Aorta (tissue), 5 donors: ENCODE measurements around the gene PPP3CA. TPM values are rescaled to one million over a fixed set of nuclear protein-coding genes. Genes with fewer than 3 reads are reported as not detected.

Experiments
- ATAC-seq: fragments of 200-7000 bp; cut with Tn5 transposase; one replicate; pipeline ENCODE4 v1.9.1; 2022; ENCODE audit warnings: moderate library complexity; ENCODE audit not compliant: low FRiP score
- DNase-seq, 2 donors: peaks; one replicate each; pipeline ENCODE4 v3.0.0-alpha.2; 2020
- H3K27ac ChIP-seq, 2 donors: one replicate each; pipeline ENCODE4 v1.5.1; 2013; ENCODE audit warnings: low read length in 2 of 2, mild to moderate bottlenecking in 2 of 2, moderate library complexity in 2 of 2, control low read depth in 1 of 2, inconsistent platforms in 1 of 2, low read depth in 1 of 2
- H3K27me3 ChIP-seq, 2 donors: one replicate each; pipeline ENCODE4 v1.6.1; 2013; ENCODE audit warnings: control low read depth in 1 of 2, low read length in 1 of 2, mild to moderate bottlenecking in 1 of 2, moderate library complexity in 1 of 2; ENCODE audit not compliant: insufficient read depth in 2 of 2, control insufficient read depth in 1 of 2
- H3K36me3 ChIP-seq, 2 donors: one replicate each; pipeline ENCODE4 v1.6.1; 2013; ENCODE audit warnings: control low read depth in 1 of 2, low read length in 1 of 2, mild to moderate bottlenecking in 1 of 2; ENCODE audit not compliant: insufficient read depth in 2 of 2, control insufficient read depth in 1 of 2
- H3K4me1 ChIP-seq, 2 donors: one replicate each; pipeline ENCODE4 v1.6.1; 2013; ENCODE audit warnings: low read length in 2 of 2, control low read depth in 1 of 2, mild to moderate bottlenecking in 1 of 2, moderate library complexity in 1 of 2; ENCODE audit not compliant: insufficient read depth in 2 of 2, control insufficient read depth in 1 of 2
- H3K4me3 ChIP-seq, 2 donors: one replicate each; pipeline ENCODE4 v1.5.1; 2013; ENCODE audit warnings: low read length in 2 of 2, control low read depth in 1 of 2, mild to moderate bottlenecking in 1 of 2
- H3K9me3 ChIP-seq: one replicate; pipeline ENCODE4 v1.6.1; 2013; ENCODE audit warnings: mild to moderate bottlenecking, low read length; ENCODE audit not compliant: control insufficient read depth
- WGBS, 2 donors: extraction: QIAGEN DNeasy Blood & Tissue Kit; methylation state at CpG; one replicate each; pipeline ENCODE4 v1.1.7; 2013; 5-methylcytosine and 5-hydroxymethylcytosine counted together
- intact Hi-C, 2 donors: fragments of 100-400 bp; cut with DNase I; formaldehyde crosslinking; loops; one replicate each; pipeline versions ENCODE4 v1.14.2 to v1.15.0; 2022
- polyA plus RNA-seq, 2 donors: library from polyadenylated mRNA; stranded (reverse); fragments of 200-250 nt; gene quantifications; one replicate each; pipeline ENCODE4 v1.2.3, GENCODE V29; 2013
- total RNA-seq, 2 donors: library from RNA; stranded (reverse); fragmentation: NEBNext Ultra II Directional; extraction: Animal tissue kit (Norgen Biotek cat#: 25700); gene quantifications; one replicate each; pipeline ENCODE4 v1.2.1, GENCODE V29; 2021
- donor health status: healthy with polysubstance abuse.
- donor health status: Bipolar disorder and iron deficiency.
- donor health status: DM: no; HTN: no; CAD: no.
- donor health status: DM: no; HTN: no; CAD: no.
- donor health status: DM: yes; HTN: yes; CAD: no.

The PPP3CA gene
- total and polyA plus RNA-seq, 4 donors = 6.8 to 56.4 (median 24.7) TPM

GRCh38 chr4:101032541-101032940, 314.8 kb downstream of the PPP3CA start:
- no peaks in the 10 kb centered on the region for H3K36me3 ChIP-seq
- peaks cover 0 to 2% of the 10 kb centered on the region in 2 donors for H3K4me1 ChIP-seq
- no peaks in the 10 kb centered on the region for H3K9me3 ChIP-seq
- no peak overlapping the region for H3K27ac ChIP-seq
- 83 to 90% methylated on average over 3 of the region's 3 CpGs for WGBS, 2 donors
- DNase-seq (no peak), ATAC-seq (no peak)
- intact Hi-C loops = no loop called here
- H3K27me3 ChIP-seq = no peaks in the 10 kb centered on the region
- H3K4me3 ChIP-seq = no peak overlapping the region

GRCh38 chr4:101031971-101032370, 315.4 kb downstream of the PPP3CA start:
- intact Hi-C loops = no loop called here
- ATAC-seq (no peak), DNase-seq (no peak)
- Histone ChIP-seq H3K27me3 (no peaks in the 10 kb centered on the region), H3K9me3 (no peaks in the 10 kb centered on the region), H3K36me3 (no peaks in the 10 kb centered on the region), H3K4me3 (no peak overlapping the region), H3K27ac (no peak overlapping the region), H3K4me1 (peaks cover 0 to 2% of the 10 kb centered on the region in 2 donors)
- WGBS, 2 donors = 62 to 69% methylated on average over 5 of the region's 5 CpGs

GRCh38 chr4:101028886-101029285, 318.4 kb downstream of the PPP3CA start:
- H3K27me3 ChIP-seq = no peaks in the 10 kb centered on the region
- DNase-seq (no peak), ATAC-seq (no peak)
- H3K4me3 ChIP-seq = no peak overlapping the region
- H3K9me3 ChIP-seq = no peaks in the 10 kb centered on the region
- H3K27ac ChIP-seq = no peak overlapping the region
- peaks cover 0 to 2% of the 10 kb centered on the region in 2 donors for H3K36me3 ChIP-seq
- intact Hi-C loops = no loop called here
- H3K4me1 ChIP-seq = no peaks in the 10 kb centered on the region

- intact Hi-C loops = no loop called here
These were observed 319.6 kb downstream of the PPP3CA start for GRCh38 chr4:101027721-101028120.

GRCh38 chr4:101025755-101026154, 321.6 kb downstream of the PPP3CA start:
- no peak overlapping the region for H3K4me3 ChIP-seq
- DNase-seq = no peak
- intact Hi-C loops = no loop called here
- H3K36me3 ChIP-seq = peaks cover 0 to 2% of the 10 kb centered on the region in 2 donors
- 93 to 95% methylated on average over 8 of the region's 8 CpGs for WGBS, 2 donors
- peaks cover 1 to 7% of the 10 kb centered on the region in 2 donors for H3K4me1 ChIP-seq
- H3K27ac ChIP-seq = no peak overlapping the region
- H3K9me3 ChIP-seq = no peaks in the 10 kb centered on the region
- ATAC-seq = no peak
- H3K27me3 ChIP-seq = no peaks in the 10 kb centered on the region

More at GRCh38 chr4:101027721-101028120, 319.6 kb downstream of the PPP3CA start:
- H3K4me1 ChIP-seq = peaks cover 0 to 3% of the 10 kb centered on the region in 2 donors
- no peak for DNase-seq
- H3K27ac ChIP-seq = no peak overlapping the region
- no peaks in the 10 kb centered on the region for H3K27me3 ChIP-seq
- H3K4me3 ChIP-seq = no peak overlapping the region
- peaks cover 0 to 2% of the 10 kb centered on the region in 2 donors for H3K36me3 ChIP-seq
- no peak for ATAC-seq
- no peaks in the 10 kb centered on the region for H3K9me3 ChIP-seq

GRCh38 chr4:101022151-101023024, 324.9 kb downstream of the PPP3CA start:
- ATAC-seq (peak; percentile 19), DNase-seq (no peak)
- no peaks in the 10 kb centered on the region for H3K27me3 ChIP-seq
- intact Hi-C loops = no loop called here
- H3K36me3 ChIP-seq = peaks cover 0 to 2% of the 10 kb centered on the region in 2 donors
- H3K4me3 ChIP-seq = no peak overlapping the region
- WGBS, 2 donors = 83% methylated on average over 8 of the region's 8 CpGs
- no peaks in the 10 kb centered on the region for H3K9me3 ChIP-seq
- H3K27ac ChIP-seq = peak overlapping the region in 1 of 2 donors; percentile 18
- peaks cover 1 to 7% of the 10 kb centered on the region in 2 donors for H3K4me1 ChIP-seq

- no peak overlapping the region for H3K4me3 ChIP-seq
- ATAC-seq (no peak), DNase-seq (no peak)
- no peaks in the 10 kb centered on the region for H3K27me3 ChIP-seq
- no peaks in the 10 kb centered on the region for H3K9me3 ChIP-seq
- peaks cover 0 to 2% of the 10 kb centered on the region in 2 donors for H3K36me3 ChIP-seq
- 60% methylated on average over 4 of the region's 4 CpGs for WGBS, 2 donors
- peaks cover 1 to 7% of the 10 kb centered on the region in 2 donors for H3K4me1 ChIP-seq
- H3K27ac ChIP-seq = no peak overlapping the region
- intact Hi-C loops = no loop called here
These were observed 326.4 kb downstream of the PPP3CA start for GRCh38 chr4:101020956-101021355.

GRCh38 chr4:101019941-101020401, 327.4 kb downstream of the PPP3CA start:
- Histone ChIP-seq H3K27me3 (no peaks in the 10 kb centered on the region), H3K36me3 (no peaks in the 10 kb centered on the region), H3K4me1 (peaks cover 1 to 7% of the 10 kb centered on the region in 2 donors), H3K9me3 (no peaks in the 10 kb centered on the region), H3K4me3 (no peak overlapping the region), H3K27ac (no peak overlapping the region)
- ATAC-seq (no peak), DNase-seq (no peak)
- intact Hi-C loops = no loop called here
- WGBS, 2 donors = 81 to 89% methylated on average over 1 of the region's 1 CpG

- peaks cover 1 to 7% of the 10 kb centered on the region in 2 donors for H3K4me1 ChIP-seq
These were observed 328.0 kb downstream of the PPP3CA start for GRCh38 chr4:101019313-101019712.

More at GRCh38 chr4:101019313-101019712, 328.0 kb downstream of the PPP3CA start:
- Histone ChIP-seq H3K27me3 (no peaks in the 10 kb centered on the region), H3K27ac (no peak overlapping the region), H3K4me3 (no peak overlapping the region), H3K36me3 (no peaks in the 10 kb centered on the region), H3K9me3 (no peaks in the 10 kb centered on the region)
- intact Hi-C loops = no loop called here
- ATAC-seq (no peak), DNase-seq (no peak)
- 94 to 95% methylated on average over 4 of the region's 4 CpGs for WGBS, 2 donors
